GDM1 (cell line): ENCODE measurements around the gene CLEC16A.

Source experiments
- DNase-seq: peaks from one replicate; lab custom pipeline; 2025; lab: John Stamatoyannopoulos, UW

The CLEC16A gene

GRCh38 chr16:11125936-11126335 is 181.6 kb downstream of the CLEC16A start:
- DNase-seq, result no peak

GRCh38 chr16:11126399-11127054 is 182.2 kb downstream of the CLEC16A start:
- no peak for DNase-seq

DNA sequence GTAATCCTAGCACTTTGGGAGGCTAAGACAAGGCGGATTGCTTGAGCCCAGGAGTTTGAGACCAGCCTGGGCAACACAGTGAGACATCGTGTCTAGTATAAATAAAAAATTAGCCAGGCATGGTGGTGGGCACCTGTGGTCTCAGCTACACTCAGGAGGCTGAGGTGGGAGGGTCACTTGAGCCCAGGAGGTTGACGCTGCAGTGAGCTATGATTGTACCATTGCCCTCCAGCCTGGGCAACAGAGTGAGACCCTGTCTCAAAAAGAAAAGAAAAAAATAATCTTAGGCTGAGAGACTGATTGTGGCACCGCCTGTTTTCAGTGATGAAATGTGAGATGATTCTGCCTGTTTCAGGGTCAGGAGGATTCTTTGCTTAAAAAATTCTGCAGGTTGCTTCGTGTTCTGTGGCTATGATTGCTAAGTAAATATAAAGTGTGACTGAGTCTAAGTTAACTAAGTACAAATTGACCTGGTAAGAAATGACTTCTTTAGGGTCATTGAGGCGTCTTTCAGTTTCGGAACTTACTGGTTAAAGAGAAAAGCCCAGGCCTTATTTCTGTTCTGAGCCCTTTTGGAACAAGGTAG is 183.3 kb downstream of the CLEC16A start:
- DNase-seq, result no peak

- peak; percentile 13 for DNase-seq
Measured at GRCh38 chr16:11128211-11129141, 184.1 kb downstream of the CLEC16A start.

DNA sequence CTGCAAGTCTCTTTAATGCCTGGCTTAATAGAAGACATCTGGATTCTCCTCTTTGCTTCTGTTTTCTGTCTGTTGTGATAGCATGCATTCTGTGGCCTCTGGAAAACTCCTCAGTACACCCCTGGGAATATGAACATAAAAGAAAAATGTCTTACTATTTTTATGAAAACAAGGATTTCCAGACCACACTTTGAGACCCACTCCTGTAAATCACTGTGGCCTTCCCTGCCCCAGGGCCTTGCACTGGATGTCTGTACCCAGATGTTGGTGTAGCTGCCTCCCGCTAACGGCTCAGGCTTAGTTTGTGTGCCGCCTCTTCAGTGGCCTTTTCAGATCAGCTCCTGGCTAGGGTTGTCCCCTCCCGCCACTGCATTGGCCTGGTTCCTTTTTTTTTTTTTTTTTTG is 185.0 kb downstream of the CLEC16A start:
- no peak for DNase-seq

GRCh38 chr16:11130978-11131665 is 186.8 kb downstream of the CLEC16A start:
- DNase-seq, result no peak

DNA sequence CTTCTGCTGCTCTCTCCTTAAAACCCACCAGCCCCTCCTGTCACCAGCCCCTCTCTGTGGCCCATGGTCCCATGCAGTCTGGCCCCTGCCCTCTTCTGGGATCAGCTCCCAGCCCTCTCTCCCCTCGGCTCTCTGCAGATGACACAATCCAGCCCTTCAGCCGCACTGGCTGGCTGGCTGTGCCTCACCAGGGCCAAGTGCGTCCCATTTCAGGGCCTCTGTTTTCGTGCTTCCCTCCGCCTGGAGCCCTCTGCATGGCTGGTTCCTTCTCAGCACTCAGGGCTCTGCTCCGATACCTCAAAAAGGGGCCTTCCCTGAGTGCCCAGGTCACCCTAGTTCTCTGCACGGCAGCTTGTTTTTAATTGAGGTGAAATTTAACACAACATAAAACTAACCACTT is 187.3 kb downstream of the CLEC16A start:
- no peak for DNase-seq

GRCh38 chr16:11133344-11133943 is 189.1 kb downstream of the CLEC16A start:
- DNase-seq, result no peak

DNA sequence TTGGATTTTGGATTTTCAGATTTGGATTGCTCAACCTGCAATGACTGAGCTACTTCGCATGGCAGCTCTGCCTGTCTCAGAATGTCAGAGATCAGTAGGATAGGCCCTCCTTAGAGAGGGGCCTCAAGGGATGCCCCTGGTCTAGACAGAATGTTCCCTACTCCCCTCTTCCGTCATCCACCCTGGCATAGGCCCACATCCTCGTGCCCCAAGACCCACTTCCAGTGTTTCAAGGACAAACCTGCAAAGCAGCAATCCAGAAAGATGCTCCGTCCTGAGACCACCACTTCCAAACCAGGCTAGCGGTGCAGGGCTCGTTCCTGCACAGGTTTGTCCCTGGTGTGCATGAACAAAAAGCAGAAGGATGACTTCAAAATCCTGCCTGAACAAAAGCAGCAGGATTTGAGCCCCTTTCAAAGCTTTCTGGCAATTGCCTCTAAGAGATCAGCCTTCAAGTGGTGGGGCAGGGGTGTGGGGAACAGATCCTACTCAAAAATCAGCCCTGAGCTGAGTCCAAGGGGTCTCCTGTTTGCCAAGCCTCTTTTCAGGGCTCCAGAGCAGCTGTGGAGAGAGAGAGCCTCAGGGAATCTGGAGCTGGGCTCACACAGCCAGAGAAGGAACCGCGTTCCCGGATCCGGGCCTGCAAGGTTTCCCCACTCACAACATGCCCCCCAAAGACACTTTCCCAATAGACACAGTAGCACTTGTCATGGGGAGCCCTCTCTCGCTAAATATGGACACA is 190.5 kb downstream of the CLEC16A start:
- DNase-seq, result no peak

- DNase-seq, result no peak
Measured at GRCh38 chr16:11135464-11135973, 191.2 kb downstream of the CLEC16A start.

GRCh38 chr16:11136600-11136999 is 192.2 kb downstream of the CLEC16A start:
- DNase-seq, result no peak

- no peak for DNase-seq
Measured at GRCh38 chr16:11138022-11138768, 193.8 kb downstream of the CLEC16A start.

DNA sequence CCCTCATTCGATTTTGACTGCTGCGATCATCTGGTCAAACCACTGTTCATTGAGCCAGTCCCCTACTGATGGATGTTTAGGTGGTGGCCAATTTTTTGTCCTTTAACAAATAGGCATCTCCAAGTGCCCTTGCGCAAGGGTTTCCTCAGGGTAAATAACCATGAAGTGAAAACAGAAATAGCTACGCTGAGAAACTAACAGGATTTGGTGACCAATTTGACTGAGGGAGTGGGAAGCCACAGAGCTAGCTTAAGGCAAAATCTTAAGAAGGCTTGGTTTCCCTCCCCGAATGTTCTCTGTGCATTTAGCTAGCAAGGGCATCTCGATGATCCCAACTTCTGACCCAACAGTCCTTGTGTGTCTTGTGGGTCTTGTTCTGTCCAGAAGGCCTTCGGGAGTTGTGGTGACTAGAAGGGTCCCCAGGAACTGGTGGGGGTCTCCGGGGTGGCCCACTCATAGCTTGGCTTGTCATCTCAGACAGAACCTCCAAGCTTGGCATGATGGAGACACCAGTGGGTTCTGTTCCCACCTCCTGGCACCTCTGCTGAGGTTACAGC is 194.5 kb downstream of the CLEC16A start:
- no peak for DNase-seq

- no peak for DNase-seq
Measured at GRCh38 chr16:11139326-11140097, 195.1 kb downstream of the CLEC16A start.

DNA sequence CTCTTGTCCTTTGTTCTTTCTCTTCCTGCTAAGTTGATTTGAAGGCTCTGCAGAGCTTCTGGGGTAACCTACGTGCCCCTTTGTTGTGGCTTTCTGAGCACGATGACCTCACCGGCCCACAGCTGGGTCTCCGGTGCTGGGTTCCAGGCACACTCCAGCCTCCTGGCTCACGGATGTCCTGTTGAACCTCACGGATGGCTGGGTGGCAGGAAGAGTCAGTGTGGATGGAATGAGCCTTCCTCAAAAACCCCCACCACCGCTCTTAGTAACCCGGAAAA is 195.7 kb downstream of the CLEC16A start:
- DNase-seq, result no peak

DNA sequence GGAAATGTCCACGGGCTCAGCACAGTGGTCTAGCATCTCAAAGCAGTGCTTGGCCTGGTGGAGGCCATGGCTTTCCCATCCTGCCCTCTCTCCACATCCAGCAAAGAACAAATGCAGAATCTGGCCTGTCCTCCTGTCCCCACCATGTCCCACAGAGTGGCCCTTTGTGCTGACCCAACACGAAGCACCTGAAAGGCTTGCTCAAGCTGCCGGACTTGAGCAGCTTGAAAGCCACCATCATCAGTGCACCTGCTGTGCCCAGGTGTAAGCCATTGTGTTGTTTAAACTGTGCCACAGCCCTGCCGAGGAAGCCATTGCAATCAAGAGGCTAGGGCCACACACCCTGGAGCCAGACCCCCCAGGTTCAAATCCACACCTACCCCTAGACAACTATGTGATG is 196.1 kb downstream of the CLEC16A start:
- no peak for DNase-seq

GRCh38 chr16:11140867-11141266 is 196.5 kb downstream of the CLEC16A start:
- no peak for DNase-seq

DNA sequence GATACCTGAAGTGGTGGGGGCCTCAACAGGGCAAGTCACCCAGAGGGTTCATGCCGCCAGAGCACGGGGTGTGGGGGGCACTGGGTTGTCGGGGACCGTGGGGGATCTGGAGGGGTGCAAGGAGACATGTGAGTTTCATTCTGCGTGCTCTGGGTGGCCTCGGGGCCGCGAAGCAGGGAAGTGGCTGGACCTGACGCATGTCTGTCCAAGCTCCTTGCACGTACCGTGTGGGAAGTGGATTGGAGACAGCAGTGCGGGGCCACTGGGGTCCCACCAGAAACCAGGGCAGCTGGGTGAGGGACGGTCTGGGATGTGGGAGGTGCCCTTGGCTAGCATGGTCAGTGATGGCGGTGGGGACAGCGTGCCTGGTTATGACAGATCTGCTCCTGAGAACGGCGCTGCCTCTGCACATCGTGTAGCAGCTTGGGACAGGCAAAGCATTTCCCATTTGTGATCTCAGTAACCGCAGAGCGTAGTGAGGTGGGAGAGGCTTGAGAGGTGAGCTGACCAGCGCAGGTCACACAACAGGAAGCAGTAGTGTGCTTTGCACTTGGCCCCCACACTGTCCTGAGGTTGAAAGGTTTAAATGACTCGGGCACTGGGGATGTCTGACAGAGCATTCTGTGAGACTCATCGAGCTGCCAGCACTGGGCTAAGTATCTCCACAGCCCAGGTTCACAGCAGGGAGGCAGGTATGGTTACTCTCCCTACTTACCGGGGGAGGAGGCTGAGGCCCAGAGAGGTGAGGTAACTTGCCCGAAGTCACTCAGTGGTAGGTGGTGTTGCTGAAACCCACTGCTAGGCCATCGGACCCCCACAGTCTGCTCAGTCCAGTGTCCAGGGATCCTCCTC is 197.3 kb downstream of the CLEC16A start:
- no peak for DNase-seq

- DNase-seq, result no peak
Measured at GRCh38 chr16:11142261-11142630, 197.9 kb downstream of the CLEC16A start.
